Effector CD8-positive, alpha-beta T cell (primary cell): ENCODE results near the gene ZSCAN26.

ENCODE experiments used
- DNase-seq: peaks from one replicate; lab custom pipeline; 2025; lab: John Stamatoyannopoulos, UW
- total RNA-seq, 4 experiments: gene quantifications; one replicate each; lab custom pipeline; 2026; lab: John Stamatoyannopoulos, UW

Gene ZSCAN26
- total RNA-seq: 20.2 to 34.4 (median 21.2) reads per million in 4 experiments

- DNase-seq: peak; percentile 68
These were observed at the start of gene ZSCAN26 for GRCh38 chr6:28266962-28267694. ZSCAN26 (plus strand) TSS chr6:28267143; CDS start chr6:28271920, 4,777 bp downstream.

- DNase-seq: no peak
These were observed 49.1 kb upstream of the ZSCAN26 start for GRCh38 chr6:28217890-28218289.

- DNase-seq: no peak
These were observed 48.4 kb upstream of the ZSCAN26 start for GRCh38 chr6:28218312-28219248.

DNA sequence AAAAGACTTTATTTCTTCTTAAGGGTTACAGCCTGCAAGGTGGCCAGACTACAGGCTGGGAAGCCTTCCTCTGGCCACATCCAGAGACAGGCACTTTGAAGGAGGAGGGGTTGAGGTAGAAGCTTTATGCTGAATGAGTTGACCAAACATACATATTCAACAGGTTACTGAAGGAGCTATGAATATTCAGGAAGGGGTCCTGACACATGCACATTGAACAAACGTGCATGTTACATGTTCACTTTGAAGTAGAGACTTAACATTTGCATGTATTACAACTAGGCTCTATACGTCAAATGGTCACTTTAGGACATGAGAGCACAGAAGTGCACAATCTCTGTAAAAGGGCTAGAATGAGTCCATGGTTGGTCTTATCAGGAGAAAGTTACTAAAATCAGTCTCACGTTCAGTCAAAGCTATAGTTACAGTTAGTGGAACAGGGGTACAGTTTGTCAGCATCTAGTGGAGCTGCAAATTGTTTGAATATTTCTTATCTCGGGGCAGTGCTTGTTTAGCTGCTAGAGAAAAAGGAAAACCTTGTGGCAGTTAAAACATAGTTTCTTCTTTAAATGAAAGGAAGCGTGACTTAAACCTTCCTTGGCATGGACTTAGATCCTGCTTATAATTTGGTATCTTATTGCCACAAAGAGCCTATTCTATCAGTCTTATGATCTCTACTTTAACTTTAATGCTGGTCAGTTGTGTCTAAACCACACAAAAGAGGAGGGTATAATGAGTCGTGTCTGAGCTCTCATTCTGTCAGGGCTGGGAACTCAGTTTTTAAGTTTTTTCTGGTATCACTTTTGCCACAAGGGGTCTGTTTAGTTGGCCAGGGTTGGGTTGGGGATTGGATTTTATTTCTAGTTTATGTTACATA is 46.4 kb upstream of the ZSCAN26 start:
- no peak for DNase-seq

GRCh38 chr6:28224131-28225055 is 42.5 kb upstream of the ZSCAN26 start:
- DNase-seq: no peak

DNA sequence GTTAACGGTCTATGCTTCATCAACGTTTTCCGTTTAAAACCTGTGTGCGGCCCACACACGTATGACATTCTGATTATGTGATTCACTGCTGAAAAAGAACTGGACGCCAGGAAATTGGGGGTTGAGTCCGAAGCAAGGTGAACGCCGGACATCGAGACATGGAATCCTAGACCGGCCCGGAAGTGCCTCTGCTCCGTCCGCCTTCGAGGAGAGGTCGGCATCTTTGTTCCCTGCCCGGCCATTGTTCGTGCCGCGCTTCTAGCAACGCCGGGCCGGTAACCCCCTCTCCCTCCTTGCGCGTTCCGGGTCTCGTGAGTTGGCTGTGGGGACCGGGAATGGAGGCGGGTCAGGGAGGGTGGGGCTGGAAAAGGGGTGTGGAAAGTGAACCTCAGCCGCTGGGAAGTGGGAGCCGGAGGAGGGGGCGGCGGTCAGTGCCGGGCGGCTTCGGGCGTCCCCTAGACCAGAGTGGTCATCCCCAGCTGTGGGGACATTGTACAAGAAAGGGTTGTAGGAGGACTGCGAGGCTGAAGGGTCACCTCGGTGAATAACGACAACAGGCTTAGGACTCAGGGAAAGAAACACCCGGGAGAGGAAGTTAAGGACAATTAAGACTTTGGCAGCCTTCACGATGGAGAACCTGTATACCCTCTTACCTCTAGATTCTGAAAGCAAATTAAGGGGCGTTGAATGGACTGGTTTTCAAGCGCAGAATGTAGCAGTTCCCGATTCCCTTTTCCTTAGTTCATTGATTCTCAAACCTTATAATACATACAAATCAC is 41.7 kb upstream of the ZSCAN26 start, which contains the start of gene ZSCAN9:
Gene ZSCAN9 (plus strand): TSS at position 220 of the 779 bp plus-strand sequence. CDS start 1,810 bp downstream, outside the sequence.
- DNase-seq: no peak

DNA sequence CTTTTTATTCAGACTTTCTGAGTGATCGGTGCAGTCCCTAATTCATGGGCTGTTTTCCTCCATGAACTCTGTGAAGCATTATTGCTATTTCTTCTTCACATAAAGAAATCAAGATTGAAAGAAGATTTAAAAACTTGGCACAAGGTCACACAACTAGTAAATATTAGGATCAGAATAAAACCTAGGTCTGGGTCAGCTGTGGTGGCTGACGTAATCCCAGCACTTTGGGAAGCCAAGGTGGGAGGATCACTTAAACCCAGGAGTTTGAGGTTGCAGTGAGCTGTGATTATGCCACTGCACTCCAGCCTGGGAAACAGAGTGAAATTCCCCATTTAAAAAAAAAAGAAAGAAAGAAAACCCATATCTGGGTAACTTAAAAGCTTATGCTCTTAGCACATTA is 40.5 kb upstream of the ZSCAN26 start:
- DNase-seq: no peak

DNA sequence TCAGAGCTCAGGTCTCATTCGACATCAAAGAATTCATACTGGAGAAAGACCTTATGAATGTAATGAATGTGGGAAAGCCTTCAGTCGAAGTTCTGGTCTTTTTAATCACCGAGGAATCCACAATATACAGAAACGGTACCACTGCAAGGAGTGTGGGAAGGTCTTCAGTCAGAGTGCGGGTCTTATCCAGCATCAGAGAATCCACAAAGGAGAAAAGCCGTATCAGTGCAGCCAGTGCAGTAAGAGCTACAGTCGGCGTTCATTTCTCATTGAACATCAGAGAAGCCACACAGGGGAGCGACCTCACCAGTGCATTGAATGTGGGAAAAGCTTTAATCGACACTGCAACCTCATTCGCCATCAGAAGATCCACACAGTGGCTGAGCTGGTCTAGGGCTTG is 34.2 kb upstream of the ZSCAN26 start:
- DNase-seq: no peak

- DNase-seq: no peak
These were observed 31.0 kb upstream of the ZSCAN26 start for GRCh38 chr6:28235912-28236452.

DNA sequence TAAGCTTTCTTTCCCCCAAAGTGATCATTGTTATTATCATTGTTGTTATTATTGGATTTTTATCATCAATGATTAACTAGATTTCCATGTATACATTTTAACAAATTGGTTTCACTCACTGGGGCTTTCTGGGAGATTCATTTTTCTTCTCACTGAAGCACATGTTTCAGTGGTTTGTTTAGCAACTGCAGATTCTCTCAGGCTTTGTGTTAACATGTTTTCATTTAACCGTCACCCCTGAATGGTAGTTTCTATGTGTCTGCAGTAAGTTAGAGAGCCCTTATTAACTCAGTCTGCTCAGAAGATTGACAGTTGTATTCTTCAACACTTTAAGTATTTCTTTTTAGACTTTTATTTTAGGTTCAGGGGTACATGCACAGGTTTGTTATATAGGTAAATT is 27.3 kb upstream of the ZSCAN26 start:
- DNase-seq: no peak

DNA sequence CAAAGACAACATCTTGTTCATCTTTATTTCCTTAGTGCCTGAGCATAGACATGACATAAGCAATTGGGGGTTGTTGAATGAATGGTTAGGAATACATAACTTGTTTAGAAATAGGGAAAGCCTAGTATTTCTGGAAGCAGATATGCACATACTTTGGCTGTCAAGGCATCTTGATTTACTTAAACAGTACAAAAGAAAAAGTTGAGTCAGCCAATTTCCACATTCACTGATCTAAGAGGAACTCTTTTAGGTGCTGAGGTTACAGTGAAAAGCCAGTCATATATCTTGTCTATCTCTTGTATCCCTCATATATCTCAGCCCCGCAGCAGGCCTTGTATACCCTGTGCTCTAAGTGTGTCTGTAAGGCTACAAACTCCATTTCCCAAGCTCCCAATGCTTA is 26.5 kb upstream of the ZSCAN26 start:
- DNase-seq: no peak

DNA sequence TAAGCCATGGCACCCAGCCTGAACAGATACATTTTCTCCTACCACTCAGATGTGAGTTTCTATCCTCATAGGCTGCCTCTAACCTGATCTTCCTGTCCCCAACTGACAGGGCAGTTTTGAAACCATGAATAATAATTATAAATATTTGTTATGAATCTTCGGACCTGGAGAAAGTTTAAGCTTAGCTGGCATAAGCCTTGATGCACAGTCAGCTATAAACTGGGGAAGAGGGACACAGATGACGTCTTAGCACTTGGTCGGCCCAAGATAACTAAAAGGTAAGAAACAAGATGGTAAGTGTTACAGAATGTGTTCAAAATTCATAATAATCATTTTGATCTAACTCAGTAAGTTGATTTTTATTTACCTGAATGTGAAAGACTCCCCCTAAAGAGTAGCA is 23.0 kb upstream of the ZSCAN26 start:
- no peak for DNase-seq

DNA sequence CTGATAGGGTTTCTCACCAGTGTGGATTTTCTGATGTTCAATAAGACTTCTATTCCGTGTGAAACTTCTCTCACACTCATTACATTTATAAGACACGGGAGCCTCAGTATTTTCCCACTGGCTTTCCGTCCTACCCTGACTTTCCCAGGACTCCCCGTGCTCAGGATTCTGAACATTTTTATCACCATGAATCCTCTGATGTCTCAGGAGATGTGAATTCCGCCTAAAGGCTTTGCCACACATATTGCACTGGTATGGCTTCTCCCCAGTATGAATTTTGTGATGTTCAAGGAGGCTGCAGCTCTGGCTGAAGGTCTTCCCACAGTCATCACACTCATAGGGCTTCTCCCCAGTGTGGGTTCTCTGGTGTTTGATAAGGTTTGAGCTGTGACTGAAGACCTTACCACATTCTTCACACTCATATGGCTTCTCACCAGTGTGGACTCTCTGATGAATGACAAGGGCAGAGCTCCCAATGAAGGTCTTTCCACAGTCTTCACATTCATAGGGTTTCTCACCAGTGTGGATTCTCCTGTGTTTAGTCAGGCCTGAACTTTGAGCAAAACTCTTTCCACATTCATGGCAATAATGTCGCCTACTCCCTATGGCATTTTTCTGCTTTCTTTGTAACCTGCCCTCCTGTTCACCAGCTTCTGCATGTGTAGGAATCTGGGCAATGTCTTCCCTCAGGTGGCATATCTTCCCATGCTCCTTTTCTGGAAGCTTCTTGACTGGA is 21.6 kb upstream of the ZSCAN26 start:
- no peak for DNase-seq

DNA sequence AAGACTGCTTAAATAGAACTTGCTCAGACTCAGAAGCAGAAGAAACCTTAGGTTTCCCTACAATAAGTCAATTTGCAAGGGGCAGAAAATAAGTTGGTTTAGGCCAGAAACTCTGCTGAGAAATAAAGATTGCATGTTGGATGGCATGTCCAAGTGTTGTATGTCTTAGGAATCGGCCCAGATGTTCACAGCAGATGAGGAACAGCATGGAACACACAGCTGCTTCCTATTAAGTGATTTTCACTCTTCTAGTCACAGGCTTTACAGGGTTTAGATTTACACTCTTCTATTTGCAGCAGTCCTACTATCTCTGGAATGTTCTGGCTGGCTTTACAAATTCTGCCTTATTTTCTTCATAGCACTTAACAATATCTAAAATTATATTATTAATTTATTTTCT is 18.0 kb upstream of the ZSCAN26 start:
- no peak for DNase-seq

DNA sequence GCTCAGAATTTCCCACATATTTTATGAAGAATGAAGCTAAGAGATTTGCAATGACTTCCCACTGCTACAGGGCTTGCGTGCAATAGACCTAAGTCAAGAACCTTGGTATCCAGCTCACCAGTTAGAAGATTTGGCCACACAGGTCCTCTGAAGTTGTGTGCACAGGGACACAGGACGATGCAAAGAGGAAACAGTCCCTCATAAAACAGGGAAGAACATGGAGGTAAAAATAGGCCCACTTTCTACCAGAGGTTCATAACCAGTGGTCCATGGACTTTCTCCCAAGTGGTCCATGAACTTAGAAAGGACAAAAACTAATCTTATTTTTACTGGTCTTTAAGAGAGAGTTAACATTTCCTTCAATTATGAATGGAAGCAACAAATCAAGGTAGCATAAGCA is 16.2 kb upstream of the ZSCAN26 start:
- DNase-seq: no peak

- no peak for DNase-seq
These were observed 15.3 kb upstream of the ZSCAN26 start for GRCh38 chr6:28251661-28252008.

DNA sequence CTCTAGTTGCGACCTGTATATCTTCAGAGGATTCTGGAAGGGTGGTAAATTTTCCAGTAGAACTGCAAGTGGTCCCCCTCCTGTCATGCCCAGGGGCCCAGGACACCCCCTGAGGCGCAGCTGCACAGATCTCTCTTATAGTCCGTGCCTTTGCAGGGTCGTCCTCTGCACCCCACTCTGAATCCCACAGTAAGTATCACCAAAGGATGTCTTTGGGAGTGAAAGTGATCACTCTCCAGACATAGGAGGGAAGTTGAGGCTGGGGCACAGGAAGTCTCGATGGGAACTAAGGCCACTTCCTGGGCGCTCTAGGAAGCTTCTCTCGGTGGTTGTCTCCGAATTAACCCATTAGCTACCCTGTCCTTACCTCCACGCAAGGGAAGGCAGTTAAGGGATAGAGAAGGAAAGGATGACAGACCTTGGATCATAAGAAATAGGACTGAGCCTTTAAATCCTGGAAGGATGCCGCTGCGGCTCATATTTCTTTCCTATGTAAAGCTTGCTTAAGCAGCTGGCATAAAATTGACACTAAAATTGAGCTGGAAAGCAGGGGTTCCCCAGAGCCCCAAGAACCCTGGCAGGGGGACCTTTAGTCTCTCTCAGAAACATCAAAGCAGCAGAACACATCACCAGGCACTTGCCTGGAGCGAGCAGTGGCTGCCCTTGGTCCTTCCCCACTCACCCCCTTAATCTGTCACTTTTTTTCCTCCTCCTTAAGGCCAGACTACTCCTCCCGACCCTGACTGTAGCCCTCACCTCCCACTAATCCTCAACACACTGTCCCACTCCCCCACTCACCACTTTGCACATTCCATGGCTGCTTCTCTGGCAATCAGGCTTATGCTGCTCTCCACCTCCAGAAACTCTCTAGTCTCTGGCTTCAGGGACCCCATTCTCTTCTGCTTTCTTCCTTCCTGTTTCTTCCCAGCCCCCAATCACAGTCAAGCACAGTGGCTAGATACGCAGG is 14.7 kb upstream of the ZSCAN26 start, which contains the start of gene ZKSCAN4:
Gene ZKSCAN4 (minus strand): TSS at position 261 of the 967 bp plus-strand sequence. CDS start 289 bp downstream, outside the sequence.
- peak; percentile 54 for DNase-seq

GRCh38 chr6:28254121-28254519 is 12.8 kb upstream of the ZSCAN26 start:
- no peak for DNase-seq
